Panc1 (cell line): Measurements from ENCODE around the gene B3GALNT2. TPM values are rescaled to one million over a fixed set of nuclear protein-coding genes. Genes with fewer than 3 reads are reported as not detected.
"Not testable (repeated sequence)": the region's sequence is repeated elsewhere in the genome, so short reads cannot be mapped to it uniquely, and the experiment has no call there.

Experiments
- ATAC-seq: fragments of 200-7000 bp; cut with Tn5 transposase; 2 replicates; pipeline ENCODE4 v1.9.1; 2020; ENCODE audit warnings: mild to moderate bottlenecking, moderate library complexity
- BruUV-seq: library from RNA; stranded (reverse); fragments of 400-500 nt; replicated peaks from 2 replicates; lab custom pipeline; 2021; lab: Mats Ljungman, UMichigan
- CTCF ChIA-PET: fragments of 300-600 bp; sonication (Branson Sonifier 250); formaldehyde crosslinking; loops from one replicate; lab custom pipeline; 2022; ENCODE audit warnings: antibody characterized with exemption; lab: Charles Lee
- POLR2A ChIA-PET: fragments of 300-600 bp; sonication (Branson Sonifier 250); formaldehyde crosslinking; loops from one replicate; lab custom pipeline; 2022; ENCODE audit warnings: antibody characterized with exemption; lab: Charles Lee
- DNase-seq: peaks from one replicate; pipeline ENCODE4 v3.0.0-alpha.2; 2010; ENCODE audit warnings: low read depth, low spot score
- H3K27ac ChIP-seq: 2 replicates; pipeline ENCODE4 v1.5.1; 2011; ENCODE audit warnings: mild to moderate bottlenecking, low read length, inconsistent platforms
- H3K27me3 ChIP-seq: fragments of 200-500 bp; sonication (Bioruptor generic); 2 replicates; pipeline ENCODE4 v1.6.0; 2014; ENCODE audit warnings: low read length, inconsistent platforms; ENCODE audit not compliant: control insufficient read depth, insufficient read depth
- H3K36me3 ChIP-seq: fragments of 200-500 bp; sonication (Bioruptor generic); 2 replicates; pipeline ENCODE4 v1.5.1; 2014; ENCODE audit warnings: inconsistent platforms, mild to moderate bottlenecking, low read length, moderate library complexity; ENCODE audit not compliant: control insufficient read depth, insufficient read depth
- H3K4me1 ChIP-seq: 2 replicates; pipeline ENCODE4 v1.5.1; 2011; ENCODE audit warnings: inconsistent platforms, mild to moderate bottlenecking, low read length, moderate library complexity; ENCODE audit not compliant: control insufficient read depth, insufficient read depth
- H3K4me3 ChIP-seq, 2 experiments: 2 replicates each; pipeline ENCODE4 v1.5.1; 2011 to 2012; ENCODE audit warnings: low read depth in 2 of 2, low read length in 2 of 2, mild to moderate bottlenecking in 2 of 2, inconsistent platforms in 1 of 2, moderate library complexity in 1 of 2
- H3K9me3 ChIP-seq: fragments of 200-500 bp; sonication (Bioruptor generic); 2 replicates; pipeline ENCODE4 v1.5.1; 2014; ENCODE audit warnings: low read depth, mild to moderate bottlenecking, inconsistent platforms, low read length, moderate library complexity; ENCODE audit not compliant: control insufficient read depth, insufficient read depth
- POLR2AphosphoS5 ChIP-seq: IDR thresholded peaks from 2 replicates; pipeline ENCODE4 v1.6.1; 2012; ENCODE audit warnings: mild to moderate bottlenecking, low read depth, low read length, moderate library complexity
- SIN3A ChIP-seq: IDR thresholded peaks from 2 replicates; pipeline ENCODE4 v1.6.1; 2012; ENCODE audit warnings: low read depth, mild to moderate bottlenecking, low read length, moderate library complexity, borderline replicate concordance; ENCODE audit not compliant: insufficient read depth
- TCF7L2 ChIP-seq: IDR thresholded peaks from 2 replicates; pipeline ENCODE4 v1.6.1; 2011; ENCODE audit warnings: mild to moderate bottlenecking, low read depth, low read length, inconsistent platforms
- in situ Hi-C: cut with HindIII; loops from 2 replicates; pipeline ENCODE4 v1.10.0; 2016; ENCODE audit warnings: low sequenced_read_pairs, low pct_unique_long_range_greater_than_20kb
- intact Hi-C: fragments of 100-400 bp; cut with micrococcal nuclease; formaldehyde crosslinking; loops from one replicate; pipeline ENCODE4 v1.10.0; 2022; ENCODE audit not compliant: unreplicated experiment
- total RNA-seq: library from RNA; stranded (reverse); gene quantifications from one replicate; pipeline ENCODE4 v1.2.1, GENCODE V29; 2021; ENCODE audit not compliant: unreplicated experiment
- TF ChIP-seq, protein P1 (sequence below): fragments of 450-650 bp; IDR thresholded peaks from 2 replicates; pipeline ENCODE4 v1.5.1; 2017; ENCODE audit warnings: mild to moderate bottlenecking
- TF ChIP-seq, protein P2 (sequence below), 2 experiments: IDR thresholded peaks; 2 replicates each; pipeline ENCODE4 v1.6.1; 2011 to 2012; ENCODE audit warnings: low read depth in 2 of 2, control low read depth in 1 of 2, low read length in 1 of 2, mild to moderate bottlenecking in 1 of 2, moderate library complexity in 1 of 2; ENCODE audit not compliant: insufficient read depth in 1 of 2

Gene B3GALNT2
- total RNA-seq, 1 experiment from 2014 or later: 40.7 TPM

- Histone ChIP-seq H3K36me3 (no peaks in the 10 kb centered on the region), H3K4me3 (no peak overlapping the region), H3K27ac (no peak overlapping the region), H3K9me3 (no peaks in the 10 kb centered on the region), H3K4me1 (no peaks in the 10 kb centered on the region), H3K27me3 (no peaks in the 10 kb centered on the region)
- no peak for DNase-seq
- ATAC-seq: no peak
- CTCF ChIA-PET: no interaction called here
- intact Hi-C loops: no loop called here
- in situ Hi-C loops: no loop called here
- no TSS peak for BruUV-seq
- POLR2A ChIA-PET: interaction anchor here (0.5 kb wide), 1 partner anchor 102 kb away, joined by 3 read pairs; no protein-coding TSS in a partner anchor
- TF ChIP-seq SIN3A (no peak), POLR2AphosphoS5 (no peak), TCF7L2 (no peak)
- TF ChIP-seq, protein P1, sequence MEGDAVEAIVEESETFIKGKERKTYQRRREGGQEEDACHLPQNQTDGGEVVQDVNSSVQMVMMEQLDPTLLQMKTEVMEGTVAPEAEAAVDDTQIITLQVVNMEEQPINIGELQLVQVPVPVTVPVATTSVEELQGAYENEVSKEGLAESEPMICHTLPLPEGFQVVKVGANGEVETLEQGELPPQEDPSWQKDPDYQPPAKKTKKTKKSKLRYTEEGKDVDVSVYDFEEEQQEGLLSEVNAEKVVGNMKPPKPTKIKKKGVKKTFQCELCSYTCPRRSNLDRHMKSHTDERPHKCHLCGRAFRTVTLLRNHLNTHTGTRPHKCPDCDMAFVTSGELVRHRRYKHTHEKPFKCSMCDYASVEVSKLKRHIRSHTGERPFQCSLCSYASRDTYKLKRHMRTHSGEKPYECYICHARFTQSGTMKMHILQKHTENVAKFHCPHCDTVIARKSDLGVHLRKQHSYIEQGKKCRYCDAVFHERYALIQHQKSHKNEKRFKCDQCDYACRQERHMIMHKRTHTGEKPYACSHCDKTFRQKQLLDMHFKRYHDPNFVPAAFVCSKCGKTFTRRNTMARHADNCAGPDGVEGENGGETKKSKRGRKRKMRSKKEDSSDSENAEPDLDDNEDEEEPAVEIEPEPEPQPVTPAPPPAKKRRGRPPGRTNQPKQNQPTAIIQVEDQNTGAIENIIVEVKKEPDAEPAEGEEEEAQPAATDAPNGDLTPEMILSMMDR: no peak
- TF ChIP-seq, protein P2, sequence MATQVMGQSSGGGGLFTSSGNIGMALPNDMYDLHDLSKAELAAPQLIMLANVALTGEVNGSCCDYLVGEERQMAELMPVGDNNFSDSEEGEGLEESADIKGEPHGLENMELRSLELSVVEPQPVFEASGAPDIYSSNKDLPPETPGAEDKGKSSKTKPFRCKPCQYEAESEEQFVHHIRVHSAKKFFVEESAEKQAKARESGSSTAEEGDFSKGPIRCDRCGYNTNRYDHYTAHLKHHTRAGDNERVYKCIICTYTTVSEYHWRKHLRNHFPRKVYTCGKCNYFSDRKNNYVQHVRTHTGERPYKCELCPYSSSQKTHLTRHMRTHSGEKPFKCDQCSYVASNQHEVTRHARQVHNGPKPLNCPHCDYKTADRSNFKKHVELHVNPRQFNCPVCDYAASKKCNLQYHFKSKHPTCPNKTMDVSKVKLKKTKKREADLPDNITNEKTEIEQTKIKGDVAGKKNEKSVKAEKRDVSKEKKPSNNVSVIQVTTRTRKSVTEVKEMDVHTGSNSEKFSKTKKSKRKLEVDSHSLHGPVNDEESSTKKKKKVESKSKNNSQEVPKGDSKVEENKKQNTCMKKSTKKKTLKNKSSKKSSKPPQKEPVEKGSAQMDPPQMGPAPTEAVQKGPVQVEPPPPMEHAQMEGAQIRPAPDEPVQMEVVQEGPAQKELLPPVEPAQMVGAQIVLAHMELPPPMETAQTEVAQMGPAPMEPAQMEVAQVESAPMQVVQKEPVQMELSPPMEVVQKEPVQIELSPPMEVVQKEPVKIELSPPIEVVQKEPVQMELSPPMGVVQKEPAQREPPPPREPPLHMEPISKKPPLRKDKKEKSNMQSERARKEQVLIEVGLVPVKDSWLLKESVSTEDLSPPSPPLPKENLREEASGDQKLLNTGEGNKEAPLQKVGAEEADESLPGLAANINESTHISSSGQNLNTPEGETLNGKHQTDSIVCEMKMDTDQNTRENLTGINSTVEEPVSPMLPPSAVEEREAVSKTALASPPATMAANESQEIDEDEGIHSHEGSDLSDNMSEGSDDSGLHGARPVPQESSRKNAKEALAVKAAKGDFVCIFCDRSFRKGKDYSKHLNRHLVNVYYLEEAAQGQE (IDR thresholded peaks at IDR 0.05; ENCODE audit: insufficient read depth in 1 of 2, low read depth in 2 of 2, low read length in 1 of 2): no peak
Observed at GRCh38 chr1:235545292-235545930, 41.2 kb upstream of the B3GALNT2 start.

DNA sequence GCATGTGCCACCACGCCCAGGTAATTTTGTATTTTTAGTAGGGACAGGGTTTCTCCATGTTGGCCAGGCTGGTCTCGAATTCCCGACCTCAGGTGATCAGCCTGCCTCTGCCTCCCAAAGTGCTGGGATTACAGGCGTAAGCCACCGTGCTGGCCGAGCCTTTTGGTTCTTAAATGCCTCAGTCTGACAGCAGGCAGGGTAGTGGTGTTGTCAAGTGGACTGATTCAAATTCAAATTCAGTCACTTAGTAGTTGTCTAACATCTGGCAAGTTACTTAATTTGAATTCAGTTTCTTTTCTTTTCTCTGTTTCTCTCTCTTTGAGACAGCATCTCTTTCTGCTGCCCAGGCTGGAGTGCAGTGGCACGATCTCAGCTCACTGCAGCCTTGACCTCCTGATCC, 38.6 kb upstream of the B3GALNT2 start:
- POLR2A ChIA-PET, ATAC-seq, CTCF ChIA-PET, H3K4me1 ChIP-seq, H3K4me3 ChIP-seq, H3K27ac ChIP-seq, in situ Hi-C loops, H3K9me3 ChIP-seq, intact Hi-C loops, H3K36me3 ChIP-seq, BruUV-seq, H3K27me3 ChIP-seq, DNase-seq: not testable (repeated sequence)

GRCh38 chr1:235533476-235534168, 29.4 kb upstream of the B3GALNT2 start:
- Histone ChIP-seq H3K36me3 (no peaks in the 10 kb centered on the region), H3K4me1 (no peaks in the 10 kb centered on the region), H3K9me3 (no peaks in the 10 kb centered on the region), H3K27ac (no peak overlapping the region), H3K4me3 (no peak overlapping the region), H3K27me3 (no peaks in the 10 kb centered on the region)
- ATAC-seq (no peak), DNase-seq (no peak)
- ChIA-PET POLR2A (no interaction called here), CTCF (no interaction called here)
- BruUV-seq: no TSS peak
- intact Hi-C loops (no loop called here), in situ Hi-C loops (no loop called here)
- TF ChIP-seq, protein P1: no peak
- TF ChIP-seq SIN3A (no peak), POLR2AphosphoS5 (no peak), TCF7L2 (no peak)
- TF ChIP-seq, protein P2 (IDR thresholded peaks at IDR 0.05; ENCODE audit: insufficient read depth in 1 of 2, low read depth in 2 of 2, low read length in 1 of 2): no peak
